ENCODE results near the gene MATK.

DNA sequence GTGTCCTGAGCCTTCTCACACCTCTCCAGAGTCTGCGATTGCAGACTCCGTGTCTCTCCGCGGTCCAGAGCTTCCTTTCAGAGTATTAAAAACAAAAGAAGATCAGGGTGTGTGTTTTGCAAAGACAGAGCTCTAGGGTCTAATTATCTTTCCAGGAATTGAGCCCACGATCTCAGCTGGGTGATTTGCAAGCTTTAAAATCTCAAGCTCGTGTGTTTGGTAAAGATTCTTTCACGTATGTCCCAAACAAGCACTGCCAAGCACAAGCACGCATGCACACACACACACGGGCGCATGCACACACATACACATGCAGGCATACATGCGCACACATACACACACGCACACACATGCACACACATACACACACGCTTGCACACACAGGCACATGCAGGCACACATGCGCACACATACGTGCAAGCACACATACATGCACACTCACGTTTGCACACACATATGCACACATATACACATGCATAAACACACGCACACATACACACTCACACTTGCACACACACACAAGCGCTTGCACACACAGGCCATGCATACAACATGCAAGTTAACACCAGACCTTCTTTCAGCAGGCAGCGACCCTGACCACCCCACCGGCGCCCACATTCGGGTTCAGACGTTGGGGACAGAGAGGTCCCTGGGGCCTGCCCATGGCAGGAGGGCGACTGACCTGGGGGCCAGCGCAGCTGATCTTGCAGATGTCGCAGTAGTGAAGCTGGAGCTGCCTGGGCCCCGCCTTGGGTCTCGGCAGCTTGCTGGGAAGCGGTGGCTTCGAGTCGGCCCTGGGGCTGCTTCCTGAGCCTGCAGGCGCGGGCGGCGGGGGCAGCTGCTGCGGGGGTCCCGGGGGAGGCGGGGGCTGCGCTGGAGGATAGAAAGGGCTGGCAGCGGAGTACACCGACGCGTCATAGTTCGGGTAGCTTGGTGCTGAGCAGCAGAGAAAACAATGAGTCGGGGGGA is 44.7 kb upstream of the MATK start:
- TF ChIP-seq, protein P1, sequence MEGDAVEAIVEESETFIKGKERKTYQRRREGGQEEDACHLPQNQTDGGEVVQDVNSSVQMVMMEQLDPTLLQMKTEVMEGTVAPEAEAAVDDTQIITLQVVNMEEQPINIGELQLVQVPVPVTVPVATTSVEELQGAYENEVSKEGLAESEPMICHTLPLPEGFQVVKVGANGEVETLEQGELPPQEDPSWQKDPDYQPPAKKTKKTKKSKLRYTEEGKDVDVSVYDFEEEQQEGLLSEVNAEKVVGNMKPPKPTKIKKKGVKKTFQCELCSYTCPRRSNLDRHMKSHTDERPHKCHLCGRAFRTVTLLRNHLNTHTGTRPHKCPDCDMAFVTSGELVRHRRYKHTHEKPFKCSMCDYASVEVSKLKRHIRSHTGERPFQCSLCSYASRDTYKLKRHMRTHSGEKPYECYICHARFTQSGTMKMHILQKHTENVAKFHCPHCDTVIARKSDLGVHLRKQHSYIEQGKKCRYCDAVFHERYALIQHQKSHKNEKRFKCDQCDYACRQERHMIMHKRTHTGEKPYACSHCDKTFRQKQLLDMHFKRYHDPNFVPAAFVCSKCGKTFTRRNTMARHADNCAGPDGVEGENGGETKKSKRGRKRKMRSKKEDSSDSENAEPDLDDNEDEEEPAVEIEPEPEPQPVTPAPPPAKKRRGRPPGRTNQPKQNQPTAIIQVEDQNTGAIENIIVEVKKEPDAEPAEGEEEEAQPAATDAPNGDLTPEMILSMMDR (IDR thresholded peaks at IDR 0.05): no peak
- no peak for TF ChIP-seq POLR2AphosphoS5 (IDR thresholded peaks at IDR 0.05)
- no peak for TF ChIP-seq POLR2A (IDR thresholded peaks at IDR 0.05)
